HL-60 (cell line): ENCODE data around the gene BCAS3.

ENCODE experiments used
- DNase-seq, 2 experiments: peaks; one replicate each; pipeline ENCODE4 v3.0.0-alpha.2; 2010 to 2020; ENCODE audit warnings: low read depth in 1 of 2, low spot score in 1 of 2
- H3K27ac ChIP-seq: fragments of 250-450 bp; sonication (Bioruptor Pico); replicated peaks from 2 replicates; pipeline ENCODE4 v1.5.1; 2020; ENCODE audit warnings: mild to moderate bottlenecking, moderate library complexity
- H3K27me3 ChIP-seq: fragments of 250-450 bp; sonication (Bioruptor Pico); 2 replicates; pipeline ENCODE4 v1.5.1; 2021; ENCODE audit warnings: mild to moderate bottlenecking, moderate library complexity; ENCODE audit not compliant: insufficient read depth, poor library complexity, severe bottlenecking
- H3K4me3 ChIP-seq: replicated peaks from 2 replicates; pipeline ENCODE4 v1.5.1; 2011; ENCODE audit warnings: mild to moderate bottlenecking, control low read depth, low read length; ENCODE audit not compliant: insufficient read depth
- GABPA ChIP-seq: IDR thresholded peaks from 2 replicates; pipeline ENCODE4 v1.6.1; 2012; ENCODE audit warnings: low read depth
- POLR2AphosphoS5 ChIP-seq: IDR thresholded peaks from 2 replicates; pipeline ENCODE4 v1.6.1; 2012; ENCODE audit warnings: low read depth
- SPI1 ChIP-seq: IDR thresholded peaks from 2 replicates; pipeline ENCODE4 v1.6.1; 2012; ENCODE audit warnings: low read depth, mild to moderate bottlenecking, borderline replicate concordance
- TF ChIP-seq, protein P1 (sequence below): IDR thresholded peaks from 2 replicates; pipeline ENCODE4 v1.6.1; 2012; ENCODE audit warnings: low read depth; ENCODE audit not compliant: insufficient replicate concordance
- TF ChIP-seq, protein P2 (sequence below): IDR thresholded peaks from one replicate; pipeline ENCODE4 v1.5.1; 2011; ENCODE audit warnings: low read length, control low read depth, inconsistent platforms; ENCODE audit not compliant: insufficient read depth

BCAS3 gene

DNA sequence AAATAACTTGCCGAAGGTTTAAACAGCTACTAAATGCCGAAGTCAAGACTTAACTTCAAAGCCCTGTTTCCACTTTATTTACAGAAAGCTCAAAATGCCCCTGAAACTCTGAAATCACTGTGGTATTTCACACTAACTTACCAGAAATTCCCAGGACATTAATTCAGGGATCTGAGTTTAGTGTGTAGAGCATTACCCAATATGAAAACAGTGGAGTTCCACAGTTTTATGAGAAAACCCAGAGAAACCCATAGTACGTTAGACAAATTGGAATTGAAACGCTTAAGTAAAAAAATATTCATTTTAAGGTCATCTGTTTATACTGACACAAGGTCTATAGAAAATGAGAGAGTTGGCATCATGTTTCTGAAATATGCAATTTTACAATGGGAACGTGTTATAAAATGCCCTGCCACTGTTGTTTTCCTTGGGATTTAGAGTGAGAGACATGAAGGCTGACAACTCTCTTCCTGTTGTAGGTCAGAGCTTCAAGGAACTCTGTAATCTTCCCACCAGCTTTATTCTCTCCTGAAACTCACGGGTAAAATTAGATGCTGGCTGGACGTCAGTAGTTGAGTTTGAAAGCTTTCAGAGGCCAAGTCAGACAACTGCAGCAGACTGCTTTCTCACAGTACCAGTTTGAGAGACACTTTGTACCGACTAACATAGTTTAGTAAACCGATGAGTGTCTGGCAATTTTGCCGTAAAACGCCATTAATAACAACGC, 582.6 kb downstream of the BCAS3 start:
- Histone ChIP-seq H3K27ac (no peak overlapping the region), H3K4me3 (no peak overlapping the region), H3K27me3 (no peaks in the 10 kb centered on the region)
- DNase-seq = no peak
- TF ChIP-seq, protein P1, sequence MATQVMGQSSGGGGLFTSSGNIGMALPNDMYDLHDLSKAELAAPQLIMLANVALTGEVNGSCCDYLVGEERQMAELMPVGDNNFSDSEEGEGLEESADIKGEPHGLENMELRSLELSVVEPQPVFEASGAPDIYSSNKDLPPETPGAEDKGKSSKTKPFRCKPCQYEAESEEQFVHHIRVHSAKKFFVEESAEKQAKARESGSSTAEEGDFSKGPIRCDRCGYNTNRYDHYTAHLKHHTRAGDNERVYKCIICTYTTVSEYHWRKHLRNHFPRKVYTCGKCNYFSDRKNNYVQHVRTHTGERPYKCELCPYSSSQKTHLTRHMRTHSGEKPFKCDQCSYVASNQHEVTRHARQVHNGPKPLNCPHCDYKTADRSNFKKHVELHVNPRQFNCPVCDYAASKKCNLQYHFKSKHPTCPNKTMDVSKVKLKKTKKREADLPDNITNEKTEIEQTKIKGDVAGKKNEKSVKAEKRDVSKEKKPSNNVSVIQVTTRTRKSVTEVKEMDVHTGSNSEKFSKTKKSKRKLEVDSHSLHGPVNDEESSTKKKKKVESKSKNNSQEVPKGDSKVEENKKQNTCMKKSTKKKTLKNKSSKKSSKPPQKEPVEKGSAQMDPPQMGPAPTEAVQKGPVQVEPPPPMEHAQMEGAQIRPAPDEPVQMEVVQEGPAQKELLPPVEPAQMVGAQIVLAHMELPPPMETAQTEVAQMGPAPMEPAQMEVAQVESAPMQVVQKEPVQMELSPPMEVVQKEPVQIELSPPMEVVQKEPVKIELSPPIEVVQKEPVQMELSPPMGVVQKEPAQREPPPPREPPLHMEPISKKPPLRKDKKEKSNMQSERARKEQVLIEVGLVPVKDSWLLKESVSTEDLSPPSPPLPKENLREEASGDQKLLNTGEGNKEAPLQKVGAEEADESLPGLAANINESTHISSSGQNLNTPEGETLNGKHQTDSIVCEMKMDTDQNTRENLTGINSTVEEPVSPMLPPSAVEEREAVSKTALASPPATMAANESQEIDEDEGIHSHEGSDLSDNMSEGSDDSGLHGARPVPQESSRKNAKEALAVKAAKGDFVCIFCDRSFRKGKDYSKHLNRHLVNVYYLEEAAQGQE = no peak
- TF ChIP-seq POLR2AphosphoS5 (no peak), GABPA (no peak), SPI1 (no peak)
- TF ChIP-seq, protein P2, sequence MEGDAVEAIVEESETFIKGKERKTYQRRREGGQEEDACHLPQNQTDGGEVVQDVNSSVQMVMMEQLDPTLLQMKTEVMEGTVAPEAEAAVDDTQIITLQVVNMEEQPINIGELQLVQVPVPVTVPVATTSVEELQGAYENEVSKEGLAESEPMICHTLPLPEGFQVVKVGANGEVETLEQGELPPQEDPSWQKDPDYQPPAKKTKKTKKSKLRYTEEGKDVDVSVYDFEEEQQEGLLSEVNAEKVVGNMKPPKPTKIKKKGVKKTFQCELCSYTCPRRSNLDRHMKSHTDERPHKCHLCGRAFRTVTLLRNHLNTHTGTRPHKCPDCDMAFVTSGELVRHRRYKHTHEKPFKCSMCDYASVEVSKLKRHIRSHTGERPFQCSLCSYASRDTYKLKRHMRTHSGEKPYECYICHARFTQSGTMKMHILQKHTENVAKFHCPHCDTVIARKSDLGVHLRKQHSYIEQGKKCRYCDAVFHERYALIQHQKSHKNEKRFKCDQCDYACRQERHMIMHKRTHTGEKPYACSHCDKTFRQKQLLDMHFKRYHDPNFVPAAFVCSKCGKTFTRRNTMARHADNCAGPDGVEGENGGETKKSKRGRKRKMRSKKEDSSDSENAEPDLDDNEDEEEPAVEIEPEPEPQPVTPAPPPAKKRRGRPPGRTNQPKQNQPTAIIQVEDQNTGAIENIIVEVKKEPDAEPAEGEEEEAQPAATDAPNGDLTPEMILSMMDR = no peak

DNA sequence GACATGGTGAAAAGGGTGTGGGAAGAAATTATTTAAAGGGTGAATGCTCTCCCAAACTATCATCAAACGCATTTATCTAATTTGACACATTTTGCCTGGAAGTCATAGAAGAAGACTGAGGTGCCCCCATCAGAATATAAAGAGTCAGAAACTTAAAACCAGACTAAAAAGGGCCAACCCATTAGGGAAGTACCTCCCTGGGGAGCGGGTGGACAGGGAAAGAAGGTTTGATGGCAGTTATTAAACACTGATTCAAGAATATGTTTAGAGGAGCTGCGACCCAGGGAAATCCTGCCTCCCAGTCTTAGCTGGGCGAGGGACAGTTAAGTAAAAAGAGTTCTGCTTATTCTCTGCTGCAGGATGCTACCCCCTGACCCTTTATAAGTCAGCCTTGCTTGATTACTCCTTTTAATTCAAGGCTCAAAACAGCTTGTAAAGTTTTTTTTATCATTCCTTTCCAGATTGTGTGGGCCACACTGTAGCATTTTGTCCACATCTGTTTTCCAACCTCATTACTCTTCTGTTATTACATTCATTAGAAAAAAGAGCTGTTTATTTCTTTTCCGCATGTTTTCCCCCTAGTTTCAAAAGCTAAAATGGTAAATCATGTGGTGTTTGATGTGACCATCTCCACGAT, 583.5 kb downstream of the BCAS3 start:
- H3K4me3 ChIP-seq = no peak overlapping the region
- DNase-seq = no peak
- H3K27me3 ChIP-seq = no peaks in the 10 kb centered on the region
- TF ChIP-seq POLR2AphosphoS5 = no peak
- TF ChIP-seq, protein P1 = no peak
- TF ChIP-seq, protein P2 = no peak
- no peak for TF ChIP-seq SPI1
- no peak for TF ChIP-seq GABPA
- H3K27ac ChIP-seq = no peak overlapping the region

DNA sequence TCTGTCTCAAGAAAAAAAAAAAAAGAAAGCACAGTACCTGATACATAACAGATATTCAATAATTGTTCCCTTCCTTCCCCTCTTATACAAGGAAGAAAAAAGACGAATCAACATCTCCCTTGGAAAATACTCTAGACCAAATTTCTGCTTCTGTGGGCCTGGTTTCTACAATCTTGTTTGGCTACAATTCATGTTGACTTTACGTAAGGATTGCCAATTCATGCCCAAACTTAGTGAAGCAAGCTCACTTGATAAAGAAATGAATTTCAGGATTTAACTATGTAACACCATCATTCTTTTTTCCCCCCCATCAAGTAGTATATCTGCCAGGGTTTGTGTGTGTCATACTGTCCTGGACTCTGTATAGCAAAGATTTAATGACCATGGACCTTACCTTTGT, 587.7 kb downstream of the BCAS3 start:
- no peak overlapping the region for H3K27ac ChIP-seq
- TF ChIP-seq, protein P1 = no peak
- TF ChIP-seq, protein P2 = no peak
- TF ChIP-seq POLR2AphosphoS5 (no peak), GABPA (no peak), SPI1 (no peak)
- no peak overlapping the region for H3K4me3 ChIP-seq
- no peaks in the 10 kb centered on the region for H3K27me3 ChIP-seq
- no peak for DNase-seq
